Activated T-cell treated with anti-CD3 and anti-CD28 coated beads, Interleukin-2, amount 50 U/mL, for 72 hours (primary cell): Measurements from ENCODE around the gene DNHD1. TPM values are rescaled to one million over a fixed set of nuclear protein-coding genes. Genes with fewer than 3 reads are reported as not detected.

Source experiments
- total RNA-seq, 2 donors: library from RNA; stranded (reverse); gene quantifications; one replicate each; pipeline ENCODE4 v1.2.3, GENCODE V29; 2022

The DNHD1 gene
- total RNA-seq, 2 donors from 2014 or later, result 38.5 to 44.4 TPM

Other genes starting within 250 kb of the DNHD1 start
- gene CCKBR, start 237.4 kb upstream of the DNHD1 start, total RNA-seq, result not detected
- gene CAVIN3, start 176.8 kb upstream of the DNHD1 start, total RNA-seq, result 10 to 100 TPM; 12.0 to 15.1 TPM
- 10 to 100 TPM; 21.7 to 25.9 TPM for gene SMPD1, start 106.8 kb upstream of the DNHD1 start, total RNA-seq
- 10 to 100 TPM; 42.0 to 63.8 TPM for gene APBB1, start 78.2 kb upstream of the DNHD1 start, total RNA-seq
- 1 to 10 TPM; 1.2 to 1.6 TPM for gene HPX, start 56.3 kb upstream of the DNHD1 start, total RNA-seq
- 1 to 10 TPM; 8.4 to 9.2 TPM for gene TRIM3, start 23.3 kb upstream of the DNHD1 start, total RNA-seq
- 10 to 100 TPM; 45.9 to 48.2 TPM for gene ARFIP2, start 15.9 kb upstream of the DNHD1 start, total RNA-seq
- gene TIMM10B, start 15.8 kb upstream of the DNHD1 start, total RNA-seq, result 10 to 100 TPM; 32.7 to 35.1 TPM
- gene RRP8, start 106.3 kb downstream of the DNHD1 start, total RNA-seq, result 10 to 100 TPM; 25.0 to 31.5 TPM
- 100 to 1,000 TPM; 114 to 118 TPM for gene ILK, start 106.5 kb downstream of the DNHD1 start, total RNA-seq
- 100 to 1,000 TPM; 108 to 123 TPM for gene TAF10, start 114.9 kb downstream of the DNHD1 start, total RNA-seq
- 10 to 100 TPM; 56.0 to 62.1 TPM for gene TPP1, start 122.1 kb downstream of the DNHD1 start, total RNA-seq
- gene DCHS1, start 158.5 kb downstream of the DNHD1 start, total RNA-seq, result 1 to 10 TPM; 2.1 to 2.9 TPM
- gene MRPL17, start 186.1 kb downstream of the DNHD1 start, total RNA-seq, result 10 to 100 TPM; 38.2 to 39.8 TPM